ENCODE data around the gene PTPRD.

PTPRD gene

GRCh38 chr9:9202276-9202675 is 1410.5 kb downstream of the PTPRD start:
- Mint-ChIP-seq H3K27ac (ENCODE audit: low read depth) (no peak overlapping the region), H3K27me3 (no peaks in the 10 kb centered on the region), H3K4me3 (no peak overlapping the region), H3K9me3 (peaks cover 24% of the 10 kb centered on the region), H3K36me3 (ENCODE audit: insufficient read depth) (no peaks in the 10 kb centered on the region), H3K4me1 (no peaks in the 10 kb centered on the region)
- DNase-seq (ENCODE audit: low spot score in 2 of 2) (no peak), ATAC-seq (replicated peaks; ENCODE audit: extremely low read depth, poor library complexity, severe bottlenecking) (no peak)

GRCh38 chr9:9186086-9186485 is 1426.7 kb downstream of the PTPRD start:
- no peak for ATAC-seq (replicated peaks; ENCODE audit: extremely low read depth, poor library complexity, severe bottlenecking)
- no peak for DNase-seq (ENCODE audit: low spot score in 2 of 2)

GRCh38 chr9:9182431-9182830 is 1430.4 kb downstream of the PTPRD start:
- no peak overlapping the region for H3K27ac Mint-ChIP-seq (ENCODE audit: low read depth)
- DNase-seq (ENCODE audit: low spot score in 2 of 2) (no peak), ATAC-seq (replicated peaks; ENCODE audit: extremely low read depth, poor library complexity, severe bottlenecking) (no peak)
- no peaks in the 10 kb centered on the region for H3K4me1 Mint-ChIP-seq
- peaks cover 12% of the 10 kb centered on the region for H3K9me3 Mint-ChIP-seq
- H3K4me3 Mint-ChIP-seq = no peak overlapping the region
- no peaks in the 10 kb centered on the region for H3K27me3 Mint-ChIP-seq
- no peaks in the 10 kb centered on the region for H3K36me3 Mint-ChIP-seq (ENCODE audit: insufficient read depth)

More at GRCh38 chr9:9186086-9186485, 1426.7 kb downstream of the PTPRD start:
- peaks cover 24% of the 10 kb centered on the region for H3K9me3 Mint-ChIP-seq
- H3K27ac Mint-ChIP-seq (ENCODE audit: low read depth) = no peak overlapping the region
- no peaks in the 10 kb centered on the region for H3K36me3 Mint-ChIP-seq (ENCODE audit: insufficient read depth)
- H3K27me3 Mint-ChIP-seq = no peaks in the 10 kb centered on the region
- no peaks in the 10 kb centered on the region for H3K4me1 Mint-ChIP-seq
- H3K4me3 Mint-ChIP-seq = no peak overlapping the region

- Mint-ChIP-seq H3K27me3 (no peaks in the 10 kb centered on the region), H3K4me3 (no peak overlapping the region), H3K9me3 (peaks cover 22% of the 10 kb centered on the region), H3K4me1 (no peaks in the 10 kb centered on the region), H3K36me3 (ENCODE audit: insufficient read depth) (no peaks in the 10 kb centered on the region), H3K27ac (ENCODE audit: low read depth) (no peak overlapping the region)
- DNase-seq (ENCODE audit: low spot score in 2 of 2) (no peak), ATAC-seq (replicated peaks; ENCODE audit: extremely low read depth, poor library complexity, severe bottlenecking) (no peak)
Observed at GRCh38 chr9:9177081-9177480, 1435.7 kb downstream of the PTPRD start.

- DNase-seq (ENCODE audit: low spot score in 2 of 2) = no peak
- no peak overlapping the region for H3K4me3 Mint-ChIP-seq
- peaks cover 22% of the 10 kb centered on the region for H3K9me3 Mint-ChIP-seq
- H3K27me3 Mint-ChIP-seq = no peaks in the 10 kb centered on the region
- no peak for ATAC-seq (replicated peaks; ENCODE audit: extremely low read depth, poor library complexity, severe bottlenecking)
- H3K27ac Mint-ChIP-seq (ENCODE audit: low read depth) = no peak overlapping the region
- H3K36me3 Mint-ChIP-seq (ENCODE audit: insufficient read depth) = no peaks in the 10 kb centered on the region
- no peaks in the 10 kb centered on the region for H3K4me1 Mint-ChIP-seq
Observed at GRCh38 chr9:9174358-9174757, 1438.4 kb downstream of the PTPRD start.

GRCh38 chr9:9173264-9173663 is 1439.5 kb downstream of the PTPRD start:
- Mint-ChIP-seq H3K36me3 (ENCODE audit: insufficient read depth) (no peaks in the 10 kb centered on the region), H3K27ac (ENCODE audit: low read depth) (no peak overlapping the region), H3K4me1 (no peaks in the 10 kb centered on the region), H3K4me3 (no peak overlapping the region), H3K9me3 (peaks cover 22% of the 10 kb centered on the region), H3K27me3 (no peaks in the 10 kb centered on the region)
- no peak for DNase-seq (ENCODE audit: low spot score in 2 of 2)
- no peak for ATAC-seq (replicated peaks; ENCODE audit: extremely low read depth, poor library complexity, severe bottlenecking)

- Mint-ChIP-seq H3K27me3 (no peaks in the 10 kb centered on the region), H3K27ac (ENCODE audit: low read depth) (no peak overlapping the region), H3K9me3 (peaks cover 19% of the 10 kb centered on the region), H3K36me3 (ENCODE audit: insufficient read depth) (no peaks in the 10 kb centered on the region), H3K4me1 (no peaks in the 10 kb centered on the region), H3K4me3 (no peak overlapping the region)
- no peak for ATAC-seq (replicated peaks; ENCODE audit: extremely low read depth, poor library complexity, severe bottlenecking)
- DNase-seq (ENCODE audit: low spot score in 2 of 2) = no peak
Observed at GRCh38 chr9:9170439-9171134, 1442.2 kb downstream of the PTPRD start.

- ATAC-seq (replicated peaks; ENCODE audit: extremely low read depth, poor library complexity, severe bottlenecking) (no peak), DNase-seq (ENCODE audit: low spot score in 2 of 2) (no peak)
- Mint-ChIP-seq H3K36me3 (ENCODE audit: insufficient read depth) (no peaks in the 10 kb centered on the region), H3K4me3 (no peak overlapping the region), H3K4me1 (no peaks in the 10 kb centered on the region), H3K27me3 (no peaks in the 10 kb centered on the region), H3K27ac (ENCODE audit: low read depth) (no peak overlapping the region), H3K9me3 (peaks cover 6% of the 10 kb centered on the region)
Observed at GRCh38 chr9:9142001-9142400, 1470.8 kb downstream of the PTPRD start.

GRCh38 chr9:9133526-9133925 is 1479.3 kb downstream of the PTPRD start:
- Mint-ChIP-seq H3K27ac (ENCODE audit: low read depth) (no peak overlapping the region), H3K9me3 (peaks cover 4% of the 10 kb centered on the region), H3K36me3 (ENCODE audit: insufficient read depth) (no peaks in the 10 kb centered on the region), H3K4me3 (no peak overlapping the region), H3K27me3 (no peaks in the 10 kb centered on the region), H3K4me1 (no peaks in the 10 kb centered on the region)
- ATAC-seq (replicated peaks; ENCODE audit: extremely low read depth, poor library complexity, severe bottlenecking) (no peak), DNase-seq (ENCODE audit: low spot score in 2 of 2) (no peak)

- Mint-ChIP-seq H3K4me1 (no peaks in the 10 kb centered on the region), H3K27me3 (no peaks in the 10 kb centered on the region), H3K9me3 (peaks cover 15% of the 10 kb centered on the region), H3K4me3 (no peak overlapping the region), H3K27ac (ENCODE audit: low read depth) (no peak overlapping the region), H3K36me3 (ENCODE audit: insufficient read depth) (no peaks in the 10 kb centered on the region)
- no peak for DNase-seq (ENCODE audit: low spot score in 2 of 2)
- no peak for ATAC-seq (replicated peaks; ENCODE audit: extremely low read depth, poor library complexity, severe bottlenecking)
Observed at GRCh38 chr9:9124616-9125015, 1488.2 kb downstream of the PTPRD start.

GRCh38 chr9:9122230-9122875 is 1490.4 kb downstream of the PTPRD start:
- H3K27ac Mint-ChIP-seq (ENCODE audit: low read depth) = no peak overlapping the region
- no peak overlapping the region for H3K4me3 Mint-ChIP-seq
- H3K4me1 Mint-ChIP-seq = no peaks in the 10 kb centered on the region
- H3K36me3 Mint-ChIP-seq (ENCODE audit: insufficient read depth) = no peaks in the 10 kb centered on the region
- H3K27me3 Mint-ChIP-seq = no peaks in the 10 kb centered on the region
- no peak for ATAC-seq (replicated peaks; ENCODE audit: extremely low read depth, poor library complexity, severe bottlenecking)
- peaks cover 13% of the 10 kb centered on the region for H3K9me3 Mint-ChIP-seq
- no peak for DNase-seq (ENCODE audit: low spot score in 2 of 2)

GRCh38 chr9:9117866-9118265 is 1494.9 kb downstream of the PTPRD start:
- H3K9me3 Mint-ChIP-seq = no peaks in the 10 kb centered on the region
- H3K4me1 Mint-ChIP-seq = no peaks in the 10 kb centered on the region
- H3K36me3 Mint-ChIP-seq (ENCODE audit: insufficient read depth) = no peaks in the 10 kb centered on the region
- no peak overlapping the region for H3K27ac Mint-ChIP-seq (ENCODE audit: low read depth)
- ATAC-seq (replicated peaks; ENCODE audit: extremely low read depth, poor library complexity, severe bottlenecking) (no peak), DNase-seq (ENCODE audit: low spot score in 2 of 2) (no peak)
- no peaks in the 10 kb centered on the region for H3K27me3 Mint-ChIP-seq
- H3K4me3 Mint-ChIP-seq = no peak overlapping the region

GRCh38 chr9:9112001-9112720 is 1500.6 kb downstream of the PTPRD start:
- Mint-ChIP-seq H3K4me1 (no peaks in the 10 kb centered on the region), H3K4me3 (no peak overlapping the region), H3K9me3 (peaks cover 11% of the 10 kb centered on the region), H3K27ac (ENCODE audit: low read depth) (no peak overlapping the region), H3K27me3 (no peaks in the 10 kb centered on the region), H3K36me3 (ENCODE audit: insufficient read depth) (no peaks in the 10 kb centered on the region)
- DNase-seq (ENCODE audit: low spot score in 2 of 2) = no peak
- ATAC-seq (replicated peaks; ENCODE audit: extremely low read depth, poor library complexity, severe bottlenecking) = no peak
